Measurements from ENCODE around the gene AFF3.

Gene AFF3

GRCh38 chr2:99877963-99878362 lies 264.4 kb downstream of the AFF3 start:
- DNase-seq: no peak

GRCh38 chr2:99876956-99877355 lies 265.4 kb downstream of the AFF3 start:
- DNase-seq: no peak

GRCh38 chr2:99875627-99876201 lies 266.7 kb downstream of the AFF3 start:
- no peak for DNase-seq

- DNase-seq: no peak
Measured at GRCh38 chr2:99868260-99868659, 274.1 kb downstream of the AFF3 start.

GRCh38 chr2:99867770-99868169 lies 274.6 kb downstream of the AFF3 start:
- no peak for DNase-seq

GRCh38 chr2:99865818-99866676 lies 276.3 kb downstream of the AFF3 start:
- no peak for DNase-seq

GRCh38 chr2:99864561-99865553 lies 277.5 kb downstream of the AFF3 start:
- DNase-seq: no peak

GRCh38 chr2:99863903-99864270 lies 278.5 kb downstream of the AFF3 start:
- no peak for DNase-seq

- no peak for DNase-seq
Measured at GRCh38 chr2:99863236-99863902, 279.0 kb downstream of the AFF3 start.

- DNase-seq: no peak
Measured at GRCh38 chr2:99862566-99862965, 279.8 kb downstream of the AFF3 start.

- DNase-seq: no peak
Measured at GRCh38 chr2:99861376-99861760, 281.0 kb downstream of the AFF3 start.

GRCh38 chr2:99860720-99861375 lies 281.5 kb downstream of the AFF3 start:
- DNase-seq: no peak

GRCh38 chr2:99858951-99859596 lies 283.3 kb downstream of the AFF3 start:
- DNase-seq: no peak

GRCh38 chr2:99857867-99858444 lies 284.4 kb downstream of the AFF3 start:
- no peak for DNase-seq

- no peak for DNase-seq
Measured at GRCh38 chr2:99857372-99857771, 285.0 kb downstream of the AFF3 start.

GRCh38 chr2:99856119-99856518 lies 286.3 kb downstream of the AFF3 start:
- DNase-seq: no peak

- no peak for DNase-seq
Measured at GRCh38 chr2:99854236-99854852, 288.0 kb downstream of the AFF3 start.

GRCh38 chr2:99852956-99853355 lies 289.4 kb downstream of the AFF3 start:
- no peak for DNase-seq

- DNase-seq: no peak
Measured at GRCh38 chr2:99852376-99852934, 289.9 kb downstream of the AFF3 start.

GRCh38 chr2:99851811-99852210 lies 290.6 kb downstream of the AFF3 start:
- DNase-seq: no peak

GRCh38 chr2:99851089-99851488 lies 291.3 kb downstream of the AFF3 start:
- no peak for DNase-seq

Measured in stimulated activated naive CD4-positive, alpha-beta T cell (primary cell).